ENCODE data around the gene GRHPR.

Gene GRHPR

GRCh38 chr9:37454238-37454637 lies 31.7 kb downstream of the GRHPR start:
- Histone ChIP-seq H3K4me3 (ENCODE audit: low read depth, low read length) (no peak overlapping the region), H3K27ac (ENCODE audit: extremely low read depth, low read depth, low read length) (no peak overlapping the region), H3K4me1 (ENCODE audit: control insufficient read depth, insufficient read depth, low read length) (peaks cover 9% of the 10 kb centered on the region; the same call in 1 of the 2 replicates), H3K9me3 (ENCODE audit: control insufficient read depth, insufficient read depth, low read depth, low read length) (no peaks in the 10 kb centered on the region), H3K36me3 (ENCODE audit: control insufficient read depth in 2 of 2, insufficient read depth in 1 of 2, low read length in 2 of 2) (peaks cover 0 to 7% of the 10 kb centered on the region in 2 experiments; a peak in 2 of 3 replicates)
- ChIA-PET CTCF (interaction anchor here (0.6 kb wide), 1 partner anchor 455 kb away, joined by 6 read pairs; no protein-coding TSS in a partner anchor), POLR2A (no interaction called here)
- TF ChIP-seq ZNF280D (tag by site-specific recombination; IDR thresholded peaks at IDR 0.05) (no peak), ZNF558 (tag by site-specific recombination; IDR thresholded peaks at IDR 0.05) (no peak), ZNF23 (tag by site-specific recombination; IDR thresholded peaks at IDR 0.05; ENCODE audit: borderline replicate concordance) (no peak), TRIM28 (IDR thresholded peaks at IDR 0.05; ENCODE audit: borderline replicate concordance, low read length) (no peak), ZNF501 (tag by site-specific recombination; IDR thresholded peaks at IDR 0.05) (no peak), PRDM2 (tag by site-specific recombination; IDR thresholded peaks at IDR 0.05; ENCODE audit: borderline replicate concordance) (no peak)

GRCh38 chr9:37455884-37456647 lies 33.6 kb downstream of the GRHPR start:
- no peak overlapping the region for H3K27ac ChIP-seq (ENCODE audit: extremely low read depth, low read depth, low read length)
- H3K4me1 ChIP-seq (ENCODE audit: control insufficient read depth, insufficient read depth, low read length) = peaks cover 9% of the 10 kb centered on the region; the same call in 1 of the 2 replicates
- ChIA-PET CTCF (interaction anchor here (0.9 kb wide), 1 partner anchor 40 kb away, joined by 3 read pairs; no protein-coding TSS in a partner anchor), POLR2A (interaction anchor here (1.6 to 3.3 kb wide), 2 partner anchors 9 to 29 kb away, joined by 3 to 20 read pairs; partner anchors contain the start of genes POLR1E and ZBTB5)
- no peak for TF ChIP-seq ZXDB (tag by site-specific recombination; IDR thresholded peaks at IDR 0.05)
- TF ChIP-seq ZFHX2 (tag by site-specific recombination; conservative IDR thresholded peaks at IDR 0.05) = peak; percentile 46
- no peaks in the 10 kb centered on the region for H3K9me3 ChIP-seq (ENCODE audit: control insufficient read depth, insufficient read depth, low read depth, low read length)
- H3K4me3 ChIP-seq (ENCODE audit: low read depth, low read length) = no peak overlapping the region
- H3K36me3 ChIP-seq (ENCODE audit: control insufficient read depth in 2 of 2, insufficient read depth in 1 of 2, low read length in 2 of 2) = no peaks in the 10 kb centered on the region; a peak in 1 of 3 replicates

GRCh38 chr9:37456817-37457216 lies 34.3 kb downstream of the GRHPR start:
- no peaks in the 10 kb centered on the region; a peak in 1 of 3 replicates for H3K36me3 ChIP-seq (ENCODE audit: control insufficient read depth in 2 of 2, insufficient read depth in 1 of 2, low read length in 2 of 2)
- H3K4me3 ChIP-seq (ENCODE audit: low read depth, low read length) = no peak overlapping the region
- no peak overlapping the region for H3K27ac ChIP-seq (ENCODE audit: extremely low read depth, low read depth, low read length)
- no peaks in the 10 kb centered on the region for H3K9me3 ChIP-seq (ENCODE audit: control insufficient read depth, insufficient read depth, low read depth, low read length)
- CTCF ChIA-PET = interaction anchor here (0.9 kb wide), 1 partner anchor 41 kb away, joined by 3 read pairs; no protein-coding TSS in a partner anchor
- peaks cover 9% of the 10 kb centered on the region; the same call in 1 of the 2 replicates for H3K4me1 ChIP-seq (ENCODE audit: control insufficient read depth, insufficient read depth, low read length)
- POLR2A ChIA-PET = interaction anchor here (3.3 kb wide), 1 partner anchor 9 kb away, joined by 20 read pairs; the partner anchor contains the start of gene ZBTB5
- TF ChIP-seq ZBTB6 (tag by site-specific recombination; IDR thresholded peaks at IDR 0.05) = no peak
- TF ChIP-seq ZNF76 (tag by site-specific recombination; IDR thresholded peaks at IDR 0.05; ENCODE audit: borderline replicate concordance, low read depth) = no peak
- TF ChIP-seq ZSCAN23 (tag by site-specific recombination; IDR thresholded peaks at IDR 0.05) = no peak
- no peak for TF ChIP-seq ZNF404 (tag by site-specific recombination; IDR thresholded peaks at IDR 0.05)
- no peak for TF ChIP-seq ZNF645 (tag by site-specific recombination; IDR thresholded peaks at IDR 0.05)
- no peak for TF ChIP-seq ZNF639 (tag by site-specific recombination; IDR thresholded peaks at IDR 0.05)
